DND-41 (cell line): ENCODE results near the gene UBALD1.

Source experiments
- ATAC-seq: fragments of 200-7000 bp; cut with Tn5 transposase; 3 replicates; pipeline ENCODE4 v1.9.1; 2021; ENCODE audit warnings: low read depth; ENCODE audit not compliant: insufficient read depth
- DNase-seq: peaks from one replicate; pipeline ENCODE4 v3.0.0-alpha.2; 2020
- H2AFZ ChIP-seq: 2 replicates; pipeline ENCODE4 v1.6.0; 2012; ENCODE audit warnings: low read depth, low read length
- H3K27ac ChIP-seq: 2 replicates; pipeline ENCODE4 v1.5.1; 2012; ENCODE audit warnings: low read length, inconsistent platforms
- H3K27me3 ChIP-seq: fragments of 200-600 bp; sonication (generic); 2 replicates; pipeline ENCODE4 v1.6.0; 2012; ENCODE audit warnings: low read length, mild to moderate bottlenecking, inconsistent platforms; ENCODE audit not compliant: insufficient read depth, poor library complexity
- H3K36me3 ChIP-seq: 2 replicates; pipeline ENCODE4 v1.5.1; 2012; ENCODE audit warnings: low read length, inconsistent platforms; ENCODE audit not compliant: insufficient read depth
- H3K4me1 ChIP-seq: 2 replicates; pipeline ENCODE4 v1.5.1; 2012; ENCODE audit warnings: mild to moderate bottlenecking, low read length; ENCODE audit not compliant: insufficient read depth
- H3K4me2 ChIP-seq: 2 replicates; pipeline ENCODE4 v1.6.0; 2012; ENCODE audit warnings: mild to moderate bottlenecking, moderate library complexity, low read length, inconsistent platforms; ENCODE audit not compliant: insufficient read depth
- H3K4me3 ChIP-seq, 2 experiments: fragments of 200-600 bp in 1 of 2; shearing (Covaris generic) in 1 of 2; 2 replicates each; pipeline ENCODE4 v1.5.1; 2012 to 2016; ENCODE audit warnings: inconsistent platforms in 2 of 2, low read length in 2 of 2, mild to moderate bottlenecking in 2 of 2, low read depth in 1 of 2, moderate library complexity in 1 of 2
- H3K79me2 ChIP-seq: 2 replicates; pipeline ENCODE4 v1.6.0; 2012; ENCODE audit warnings: low read length, inconsistent platforms; ENCODE audit not compliant: insufficient read depth
- H3K9ac ChIP-seq: 2 replicates; pipeline ENCODE4 v1.6.0; 2012; ENCODE audit warnings: low read depth, mild to moderate bottlenecking, inconsistent platforms, low read length, moderate library complexity
- H3K9me3 ChIP-seq: 2 replicates; pipeline ENCODE4 v1.5.1; 2012; ENCODE audit warnings: low read length, moderate library complexity, mild to moderate bottlenecking, inconsistent platforms; ENCODE audit not compliant: insufficient read depth, severe bottlenecking
- H4K20me1 ChIP-seq: 2 replicates; pipeline ENCODE4 v1.6.0; 2012; ENCODE audit warnings: low read length; ENCODE audit not compliant: insufficient read depth
- CTCF ChIP-seq: IDR thresholded peaks from 2 replicates; pipeline ENCODE4 v1.5.1; 2012; ENCODE audit warnings: borderline replicate concordance, low read length, moderate library complexity, mild to moderate bottlenecking; ENCODE audit not compliant: poor library complexity, severe bottlenecking; ENCODE audit errors: extremely low read depth
- EZH2 ChIP-seq: IDR thresholded peaks from 3 replicates; pipeline ENCODE4 v1.6.1; 2012; ENCODE audit warnings: borderline replicate concordance, low read depth, mild to moderate bottlenecking, moderate library complexity, low read length, inconsistent platforms; ENCODE audit not compliant: severe bottlenecking

The UBALD1 gene

GRCh38 chr16:4594433-4595410 is 20.0 kb downstream of the UBALD1 start:
- Histone ChIP-seq H3K9me3 (no peaks in the 10 kb centered on the region), H3K27ac (no peak overlapping the region), H3K9ac (no peak overlapping the region), H4K20me1 (no peaks in the 10 kb centered on the region), H3K79me2 (no peaks in the 10 kb centered on the region), H3K36me3 (no peaks in the 10 kb centered on the region), H3K27me3 (no peaks in the 10 kb centered on the region), H3K4me3 (no peak overlapping the region), H3K4me2 (no peak overlapping the region), H2AFZ (no peak overlapping the region), H3K4me1 (no peaks in the 10 kb centered on the region)
- DNase-seq: no peak
- TF ChIP-seq EZH2 (no peak), CTCF (no peak)
- no peak for ATAC-seq

GRCh38 chr16:4593086-4593485 is 21.6 kb downstream of the UBALD1 start:
- no peaks in the 10 kb centered on the region for H3K27me3 ChIP-seq
- H3K4me3 ChIP-seq: no peak overlapping the region
- no peaks in the 10 kb centered on the region for H3K36me3 ChIP-seq
- no peak overlapping the region for H3K4me2 ChIP-seq
- TF ChIP-seq CTCF (no peak), EZH2 (no peak)
- H4K20me1 ChIP-seq: no peaks in the 10 kb centered on the region
- H2AFZ ChIP-seq: no peak overlapping the region
- DNase-seq (no peak), ATAC-seq (no peak)
- H3K27ac ChIP-seq: no peak overlapping the region
- no peak overlapping the region for H3K9ac ChIP-seq
- H3K4me1 ChIP-seq: no peaks in the 10 kb centered on the region
- no peaks in the 10 kb centered on the region for H3K79me2 ChIP-seq
- no peaks in the 10 kb centered on the region for H3K9me3 ChIP-seq

GRCh38 chr16:4591706-4592470 is 22.8 kb downstream of the UBALD1 start:
- H3K27me3 ChIP-seq: peaks cover 3% of the 10 kb centered on the region
- no peaks in the 10 kb centered on the region for H3K36me3 ChIP-seq
- no peaks in the 10 kb centered on the region for H3K9me3 ChIP-seq
- no peaks in the 10 kb centered on the region for H3K79me2 ChIP-seq
- DNase-seq (no peak), ATAC-seq (no peak)
- no peak overlapping the region for H3K27ac ChIP-seq
- no peak overlapping the region for H3K4me3 ChIP-seq
- H3K4me2 ChIP-seq: no peak overlapping the region
- no peak for TF ChIP-seq CTCF
- TF ChIP-seq EZH2: no peak
- no peaks in the 10 kb centered on the region for H4K20me1 ChIP-seq
- H3K9ac ChIP-seq: no peak overlapping the region
- no peak overlapping the region for H2AFZ ChIP-seq
- no peaks in the 10 kb centered on the region for H3K4me1 ChIP-seq
